Pons (tissue), 1 donor: ENCODE measurements around the gene EIF3B.
"Not testable (repeated sequence)": the region's sequence is repeated elsewhere in the genome, so short reads cannot be mapped to it uniquely, and the experiment has no call there.

ENCODE experiments used
- DNase-seq: peaks from one replicate; pipeline ENCODE4 v3.0.0-alpha.2; 2016; ENCODE audit warnings: low spot score

The EIF3B gene

GRCh38 chr7:2347351-2348063 lies 7.1 kb upstream of the EIF3B start:
- not testable (repeated sequence) for DNase-seq

GRCh38 chr7:2350055-2350454 lies 4.6 kb upstream of the EIF3B start:
- DNase-seq: no peak

- DNase-seq: no peak
These were observed 3.8 kb upstream of the EIF3B start for GRCh38 chr7:2350861-2351260.

GRCh38 chr7:2353113-2353935 lies 1.3 kb upstream of the EIF3B start:
- no peak for DNase-seq

GRCh38 chr7:2353936-2354185 lies 766 bp upstream of the EIF3B start:
- peak; percentile 83 for DNase-seq

- DNase-seq: no peak
These were observed 495 bp downstream of the EIF3B start for GRCh38 chr7:2354939-2355704.

- DNase-seq: no peak
These were observed 1.0 kb downstream of the EIF3B start for GRCh38 chr7:2355705-2356008.

GRCh38 chr7:2357165-2357564 lies 2.5 kb downstream of the EIF3B start:
- no peak for DNase-seq

GRCh38 chr7:2357571-2357970 lies 2.9 kb downstream of the EIF3B start:
- no peak for DNase-seq

- DNase-seq: no peak
These were observed 4.4 kb downstream of the EIF3B start for GRCh38 chr7:2358968-2359527.

- DNase-seq: no peak
These were observed 5.0 kb downstream of the EIF3B start for GRCh38 chr7:2359610-2360009.

GRCh38 chr7:2360796-2361195 lies 6.2 kb downstream of the EIF3B start:
- DNase-seq: no peak

GRCh38 chr7:2362385-2363088 lies 7.9 kb downstream of the EIF3B start:
- DNase-seq: no peak

- DNase-seq: no peak
These were observed 14.5 kb downstream of the EIF3B start for GRCh38 chr7:2369139-2369538.

GRCh38 chr7:2371329-2371728 lies 16.7 kb downstream of the EIF3B start:
- DNase-seq: no peak

GRCh38 chr7:2372724-2373123 lies 18.1 kb downstream of the EIF3B start:
- no peak for DNase-seq

- DNase-seq: no peak
These were observed 18.5 kb downstream of the EIF3B start for GRCh38 chr7:2373124-2373556.

- no peak for DNase-seq
These were observed 19.0 kb downstream of the EIF3B start for GRCh38 chr7:2373646-2374045.

GRCh38 chr7:2374401-2374800 lies 19.8 kb downstream of the EIF3B start:
- no peak for DNase-seq

GRCh38 chr7:2374830-2375728 lies 20.5 kb downstream of the EIF3B start:
- DNase-seq: no peak
